ENCODE results near the gene SEMA4D.

DNA sequence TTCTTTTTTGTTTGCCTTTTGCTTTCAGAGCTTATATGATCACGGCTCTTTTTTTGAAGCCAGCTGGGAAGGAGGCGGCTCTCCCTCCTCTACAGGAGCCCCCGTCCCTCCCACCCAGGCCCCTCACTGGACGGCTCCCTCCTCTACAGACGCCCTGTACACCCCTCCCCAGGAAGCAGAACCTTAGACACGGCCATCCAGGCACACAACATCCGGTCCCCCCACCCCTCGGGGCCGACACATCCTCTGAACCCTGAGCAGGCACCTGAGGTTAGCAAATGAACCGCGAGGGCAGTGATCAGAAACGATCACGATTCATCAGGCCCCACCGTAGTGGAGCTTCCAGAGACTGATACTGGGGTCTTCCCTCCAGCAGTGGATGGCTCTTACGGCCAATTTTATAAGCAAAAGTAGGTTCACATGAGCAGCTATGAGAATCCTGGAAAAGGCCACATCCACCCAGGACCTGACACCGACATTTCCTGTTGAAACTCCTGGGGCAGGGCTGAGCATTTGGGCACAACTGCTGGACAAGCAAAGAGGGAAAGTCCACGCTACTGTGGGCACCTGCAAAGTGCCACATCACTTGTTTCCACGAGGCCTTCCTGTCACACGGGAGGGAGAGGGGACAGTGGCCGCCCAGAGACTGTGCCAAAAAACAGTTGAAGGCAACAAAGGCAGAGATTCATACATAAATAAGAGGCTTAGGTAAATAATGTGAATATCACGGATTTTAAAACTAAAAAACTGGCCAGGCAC is 78.9 kb downstream of the SEMA4D start:
- no peak for TF ChIP-seq POLR2A (IDR thresholded peaks at IDR 0.05)
- TF ChIP-seq, protein P1, sequence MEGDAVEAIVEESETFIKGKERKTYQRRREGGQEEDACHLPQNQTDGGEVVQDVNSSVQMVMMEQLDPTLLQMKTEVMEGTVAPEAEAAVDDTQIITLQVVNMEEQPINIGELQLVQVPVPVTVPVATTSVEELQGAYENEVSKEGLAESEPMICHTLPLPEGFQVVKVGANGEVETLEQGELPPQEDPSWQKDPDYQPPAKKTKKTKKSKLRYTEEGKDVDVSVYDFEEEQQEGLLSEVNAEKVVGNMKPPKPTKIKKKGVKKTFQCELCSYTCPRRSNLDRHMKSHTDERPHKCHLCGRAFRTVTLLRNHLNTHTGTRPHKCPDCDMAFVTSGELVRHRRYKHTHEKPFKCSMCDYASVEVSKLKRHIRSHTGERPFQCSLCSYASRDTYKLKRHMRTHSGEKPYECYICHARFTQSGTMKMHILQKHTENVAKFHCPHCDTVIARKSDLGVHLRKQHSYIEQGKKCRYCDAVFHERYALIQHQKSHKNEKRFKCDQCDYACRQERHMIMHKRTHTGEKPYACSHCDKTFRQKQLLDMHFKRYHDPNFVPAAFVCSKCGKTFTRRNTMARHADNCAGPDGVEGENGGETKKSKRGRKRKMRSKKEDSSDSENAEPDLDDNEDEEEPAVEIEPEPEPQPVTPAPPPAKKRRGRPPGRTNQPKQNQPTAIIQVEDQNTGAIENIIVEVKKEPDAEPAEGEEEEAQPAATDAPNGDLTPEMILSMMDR (IDR thresholded peaks at IDR 0.05 in 4 of 5, conservative IDR thresholded peaks at IDR 0.05 in 1 of 5), result no peak

Data from gastrocnemius medialis (tissue), 4 donors.